ENCODE results near the gene STARD8.
"Not testable (repeated sequence)": the region's sequence is repeated elsewhere in the genome, so short reads cannot be mapped to it uniquely, and the experiment has no call there.

The STARD8 gene

GRCh38 chrX:68647156-68647957 is at the start of gene STARD8:
TSS of gene STARD8 (plus strand) at chrX:68647666. CDS start at chrX:68647883, 217 bp downstream.
- no peak for DNase-seq (ENCODE audit: low read depth)
- no peak within 1 kb of the TSS for H3K4me3 ChIP-seq (ENCODE audit: low read depth, low read length)
- no peak for TF ChIP-seq CTCF (IDR thresholded peaks at IDR 0.05; ENCODE audit: control insufficient read depth, extremely low read depth, insufficient read depth)

GRCh38 chrX:68598841-68599240 is 48.6 kb upstream of the STARD8 start:
- TF ChIP-seq CTCF (IDR thresholded peaks at IDR 0.05; ENCODE audit: control insufficient read depth, extremely low read depth, insufficient read depth) = no peak
- no peak for DNase-seq (ENCODE audit: low read depth)
- no peak overlapping the region for H3K4me3 ChIP-seq (ENCODE audit: low read depth, low read length)

GRCh38 chrX:68599256-68600152 is 48.0 kb upstream of the STARD8 start:
- no peak overlapping the region for H3K4me3 ChIP-seq (ENCODE audit: low read depth, low read length)
- peak; percentile 28 for TF ChIP-seq CTCF (IDR thresholded peaks at IDR 0.05; ENCODE audit: control insufficient read depth, extremely low read depth, insufficient read depth)
- no peak for DNase-seq (ENCODE audit: low read depth)

- not testable (repeated sequence) for H3K4me3 ChIP-seq (ENCODE audit: low read depth, low read length); DNase-seq (ENCODE audit: low read depth)
Observed at GRCh38 chrX:68604216-68604615, 43.2 kb upstream of the STARD8 start.

GRCh38 chrX:68614733-68615132 is 32.7 kb upstream of the STARD8 start:
- not testable (repeated sequence) for H3K4me3 ChIP-seq (ENCODE audit: low read depth, low read length); DNase-seq (ENCODE audit: low read depth)

GRCh38 chrX:68627986-68628385 is 19.5 kb upstream of the STARD8 start:
- DNase-seq (ENCODE audit: low read depth) = no peak
- H3K4me3 ChIP-seq (ENCODE audit: low read depth, low read length) = no peak overlapping the region
- TF ChIP-seq CTCF (IDR thresholded peaks at IDR 0.05; ENCODE audit: control insufficient read depth, extremely low read depth, insufficient read depth) = no peak

- DNase-seq (ENCODE audit: low read depth); H3K4me3 ChIP-seq (ENCODE audit: low read depth, low read length): not testable (repeated sequence)
Observed at GRCh38 chrX:68629936-68630335, 17.5 kb upstream of the STARD8 start.

GRCh38 chrX:68631336-68631735 is 16.1 kb upstream of the STARD8 start:
- no peak overlapping the region for H3K4me3 ChIP-seq (ENCODE audit: low read depth, low read length)
- no peak for TF ChIP-seq CTCF (IDR thresholded peaks at IDR 0.05; ENCODE audit: control insufficient read depth, extremely low read depth, insufficient read depth)
- no peak for DNase-seq (ENCODE audit: low read depth)
